Omental fat pad (tissue), 4 donors: Measurements from ENCODE around the gene DRD4. TPM values are rescaled to one million over a fixed set of nuclear protein-coding genes. Genes with fewer than 3 reads are reported as not detected.
"Not testable (repeated sequence)": the region's sequence is repeated elsewhere in the genome, so short reads cannot be mapped to it uniquely, and the experiment has no call there.

Experiments used
- ATAC-seq: fragments of 150-250 bp; one replicate; pipeline ENCODE4 v1.9.1; 2016; ENCODE audit warnings: mild to moderate bottlenecking, moderate library complexity; ENCODE audit not compliant: low FRiP score
- DNase-seq: peaks from one replicate; pipeline ENCODE4 v3.0.0-alpha.2; 2019; ENCODE audit warnings: low spot score
- total RNA-seq, 4 donors: library from RNA; depleted of rRNA; stranded (reverse); fragments of >200 nt; gene quantifications; one replicate each; pipeline ENCODE4 v1.1.0, GENCODE V29; 2016
- TF ChIP-seq, protein P1 (sequence below), 3 donors: fragments of 450-650 bp; IDR thresholded peaks; one replicate each; pipeline ENCODE4 v1.5.1; 2016 to 2017; ENCODE audit warnings: antibody characterized with exemption in 3 of 3, mild to moderate bottlenecking in 3 of 3, moderate library complexity in 2 of 3

The DRD4 gene
- total RNA-seq, 4 donors from 2014 or later = 0.50 TPM; not detected in 3

DNA sequence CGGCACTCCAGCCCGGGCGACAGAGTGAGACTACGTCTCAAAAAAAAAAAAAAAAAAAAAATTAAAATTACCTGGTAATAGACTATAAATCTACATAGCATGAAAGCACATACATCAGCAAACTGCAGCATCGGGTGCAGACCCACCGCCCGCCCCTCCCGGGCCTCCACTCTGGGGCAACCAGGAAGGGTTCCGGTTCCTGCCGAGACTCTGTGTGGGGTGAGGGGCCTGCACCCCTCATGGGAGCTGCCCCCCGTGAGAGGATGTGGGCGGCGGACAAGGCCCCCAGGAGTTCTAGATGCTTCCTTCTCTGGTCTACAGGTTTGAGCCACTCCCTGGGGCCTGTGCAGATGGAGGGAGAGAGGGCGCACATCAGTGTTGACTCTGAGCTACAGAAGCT, 9.1 kb downstream of the DRD4 start:
- TF ChIP-seq, protein P1, sequence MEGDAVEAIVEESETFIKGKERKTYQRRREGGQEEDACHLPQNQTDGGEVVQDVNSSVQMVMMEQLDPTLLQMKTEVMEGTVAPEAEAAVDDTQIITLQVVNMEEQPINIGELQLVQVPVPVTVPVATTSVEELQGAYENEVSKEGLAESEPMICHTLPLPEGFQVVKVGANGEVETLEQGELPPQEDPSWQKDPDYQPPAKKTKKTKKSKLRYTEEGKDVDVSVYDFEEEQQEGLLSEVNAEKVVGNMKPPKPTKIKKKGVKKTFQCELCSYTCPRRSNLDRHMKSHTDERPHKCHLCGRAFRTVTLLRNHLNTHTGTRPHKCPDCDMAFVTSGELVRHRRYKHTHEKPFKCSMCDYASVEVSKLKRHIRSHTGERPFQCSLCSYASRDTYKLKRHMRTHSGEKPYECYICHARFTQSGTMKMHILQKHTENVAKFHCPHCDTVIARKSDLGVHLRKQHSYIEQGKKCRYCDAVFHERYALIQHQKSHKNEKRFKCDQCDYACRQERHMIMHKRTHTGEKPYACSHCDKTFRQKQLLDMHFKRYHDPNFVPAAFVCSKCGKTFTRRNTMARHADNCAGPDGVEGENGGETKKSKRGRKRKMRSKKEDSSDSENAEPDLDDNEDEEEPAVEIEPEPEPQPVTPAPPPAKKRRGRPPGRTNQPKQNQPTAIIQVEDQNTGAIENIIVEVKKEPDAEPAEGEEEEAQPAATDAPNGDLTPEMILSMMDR (IDR thresholded peaks at IDR 0.05) = no peak
- DNase-seq = no peak

DNA sequence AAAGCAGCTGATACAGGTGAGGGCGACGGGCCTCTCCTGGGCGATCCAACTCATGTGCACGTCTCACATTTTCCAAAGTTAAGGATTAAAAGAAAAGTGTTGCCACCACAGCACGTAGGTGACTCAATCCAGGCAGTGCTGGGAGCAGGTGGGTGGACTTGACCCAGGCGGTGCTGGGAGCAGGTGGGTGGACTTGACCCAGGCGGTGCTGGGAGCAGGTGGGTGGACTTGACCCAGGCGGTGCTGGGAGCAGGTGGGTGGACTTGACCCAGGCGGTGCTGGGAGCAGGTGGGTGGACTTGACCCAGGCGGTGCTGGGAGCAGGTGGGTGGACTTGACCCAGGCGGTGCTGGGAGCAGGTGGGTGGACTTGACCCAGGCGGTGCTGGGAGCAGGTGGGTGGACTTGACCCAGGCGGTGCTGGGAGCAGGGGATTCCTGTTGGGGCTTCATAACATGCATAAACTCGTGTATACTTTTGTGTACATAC, 10.6 kb downstream of the DRD4 start:
- not testable (repeated sequence) for DNase-seq, ATAC-seq

More for the DNA sequence above, 9.1 kb downstream of the DRD4 start:
- ATAC-seq = no peak

DNA sequence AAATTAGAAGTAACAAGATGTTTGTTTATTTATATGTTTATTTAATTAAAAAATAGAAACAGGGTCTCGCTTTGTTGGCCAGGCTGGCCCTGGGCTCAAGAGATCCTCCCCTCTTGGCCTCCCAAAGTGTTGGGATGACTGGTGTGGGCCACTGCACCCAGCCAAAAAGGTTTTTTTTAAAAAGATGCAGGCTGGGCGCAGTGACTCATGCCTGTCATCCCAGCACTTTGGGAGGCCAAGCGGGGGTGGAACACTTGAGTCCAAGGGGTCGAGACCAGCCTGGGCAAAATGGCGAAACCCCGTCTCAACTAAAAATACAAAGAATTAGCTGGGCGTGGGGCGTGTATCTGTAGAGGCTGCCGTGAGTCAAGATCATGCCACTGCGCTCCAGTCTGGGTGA, 13.4 kb downstream of the DRD4 start:
- TF ChIP-seq, protein P1 (IDR thresholded peaks at IDR 0.05) = no peak
- no peak for ATAC-seq
- no peak for DNase-seq

DNA sequence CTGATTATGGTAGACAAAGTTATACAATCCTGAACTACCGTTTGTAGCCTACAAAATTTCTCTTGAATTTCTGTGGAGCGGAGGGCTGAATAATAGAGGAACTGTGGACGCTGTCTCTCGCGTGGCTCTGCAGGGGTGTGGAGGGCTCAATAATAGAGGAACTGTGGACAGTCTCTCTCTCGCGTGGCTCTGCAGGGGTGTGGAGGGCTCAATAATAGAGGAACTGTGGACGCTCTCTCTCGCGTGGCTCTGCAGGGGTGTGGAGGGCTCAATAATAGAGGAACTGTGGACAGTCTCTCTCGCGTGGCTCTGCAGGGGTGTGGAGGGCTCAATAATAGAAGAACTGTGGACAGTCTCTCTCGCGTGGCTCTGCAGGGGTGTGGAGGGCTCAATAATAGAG, 16.1 kb downstream of the DRD4 start:
- DNase-seq, ATAC-seq: not testable (repeated sequence)

DNA sequence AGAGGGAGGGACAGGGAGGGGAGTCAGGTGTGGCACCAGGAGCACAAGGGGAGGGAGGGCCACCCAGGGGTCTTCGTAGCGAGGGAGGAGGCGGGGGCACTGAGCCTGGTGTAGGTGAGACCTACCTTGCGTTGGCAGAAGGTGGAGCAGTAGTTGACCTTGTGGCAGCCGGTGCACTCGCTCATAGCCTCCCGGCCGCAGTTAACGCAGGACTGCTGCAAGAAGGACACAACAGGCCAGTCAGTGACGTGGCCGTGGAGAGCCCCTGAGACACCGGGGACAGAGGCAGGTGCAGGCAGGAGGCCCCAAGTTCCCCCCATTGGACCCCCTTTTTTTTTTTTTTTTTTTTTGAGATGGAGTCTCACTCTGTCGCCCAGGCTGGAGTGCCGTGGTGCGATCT, 16.8 kb downstream of the DRD4 start:
- TF ChIP-seq, protein P1 (IDR thresholded peaks at IDR 0.05) = no peak
- DNase-seq = no peak
- no peak for ATAC-seq

DNA sequence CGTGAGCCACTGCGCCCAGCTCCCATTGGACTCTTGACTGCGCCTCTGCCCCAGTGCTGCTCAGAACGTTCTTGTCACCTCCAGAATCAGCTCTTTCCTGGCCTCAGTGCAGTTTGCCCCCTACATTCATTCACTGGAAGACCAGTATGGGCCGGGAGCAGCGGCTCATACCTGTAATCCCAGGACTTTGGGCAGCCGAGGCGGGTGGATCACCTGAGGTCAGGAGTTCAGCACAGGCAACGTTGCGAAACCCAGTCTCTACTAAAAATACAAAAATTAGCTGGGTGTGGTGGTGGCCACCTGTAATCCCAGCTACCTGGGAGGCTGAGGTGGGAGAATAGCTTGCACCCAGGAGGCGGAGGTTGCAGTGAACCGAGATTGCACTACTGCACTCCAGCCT, 17.4 kb downstream of the DRD4 start:
- not testable (repeated sequence) for ATAC-seq, DNase-seq

DNA sequence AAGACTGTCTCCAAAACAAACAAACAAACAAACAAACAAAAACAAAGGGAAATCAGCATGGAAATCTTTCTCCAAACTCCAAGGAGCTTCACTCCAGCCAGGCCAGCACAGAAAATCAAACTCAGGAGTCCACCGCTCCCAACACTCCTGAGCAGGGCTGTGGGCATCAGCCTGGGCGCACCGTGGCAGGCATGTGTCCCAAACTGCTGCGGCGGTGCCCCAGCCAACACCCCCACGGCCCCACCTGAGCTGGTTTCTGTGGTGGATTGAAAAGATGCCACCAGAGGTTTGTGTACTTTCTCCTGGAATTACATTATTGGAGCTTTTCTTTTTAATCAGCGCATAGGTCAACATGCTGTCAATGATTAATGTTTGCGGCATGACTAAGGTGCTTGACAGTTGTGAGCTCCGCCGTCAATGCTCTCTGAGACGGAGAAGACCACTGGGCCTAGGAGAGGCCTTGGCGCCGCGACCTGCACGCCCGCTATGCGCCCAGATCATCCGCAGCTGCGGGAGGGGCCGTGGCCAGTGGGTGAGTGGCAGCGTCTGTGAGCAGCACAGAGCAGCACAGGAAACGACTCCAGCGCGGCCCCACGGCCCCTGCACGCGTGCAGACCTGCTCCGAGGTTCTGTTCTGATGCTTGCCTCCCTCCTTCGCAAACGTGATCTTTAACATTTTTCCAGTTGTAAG, 18.1 kb downstream of the DRD4 start:
- ATAC-seq = no peak
- DNase-seq = no peak
- TF ChIP-seq, protein P1 (IDR thresholded peaks at IDR 0.05) = no peak

DNA sequence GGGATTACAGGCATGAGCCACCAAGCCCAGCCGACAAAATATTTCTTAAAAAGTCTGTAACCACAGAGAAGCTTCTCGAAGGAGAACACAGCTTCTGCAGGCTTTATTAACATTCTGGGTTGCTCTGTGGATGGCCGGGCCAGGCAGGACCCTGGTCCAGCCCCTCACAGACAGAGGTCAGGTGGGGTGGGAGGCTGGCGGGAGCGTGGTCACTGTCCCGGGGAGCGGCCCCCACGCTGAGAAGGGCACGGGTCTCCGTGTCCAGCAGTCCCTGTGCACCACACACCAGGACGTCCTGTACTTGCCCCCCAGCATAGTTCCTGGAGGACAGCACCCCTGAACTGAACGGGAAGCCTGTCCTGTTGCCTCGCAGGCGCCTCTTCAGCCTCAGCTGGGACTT, 19.4 kb downstream of the DRD4 start:
- TF ChIP-seq, protein P1 (IDR thresholded peaks at IDR 0.05) = no peak
- ATAC-seq (no peak), DNase-seq (no peak)

DNA sequence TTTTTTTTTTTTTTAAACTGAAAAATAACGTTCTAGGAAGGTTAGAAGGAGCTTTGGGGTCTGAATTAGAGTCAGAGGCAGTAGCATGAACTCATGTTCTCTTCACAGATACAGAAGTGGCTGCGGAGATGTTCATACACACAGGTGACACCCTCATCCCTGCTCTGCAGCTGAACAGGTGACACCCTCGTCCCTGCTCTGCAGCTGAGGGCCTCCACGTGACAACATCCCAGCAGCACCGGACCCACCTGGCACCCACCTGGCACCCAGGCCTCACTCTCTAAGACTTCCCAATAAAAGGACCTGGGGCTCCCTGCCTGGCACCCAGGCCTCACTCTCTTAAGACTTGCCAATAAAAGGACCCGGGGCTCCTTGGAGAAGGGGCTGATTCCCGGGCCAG, 19.8 kb downstream of the DRD4 start:
- TF ChIP-seq, protein P1 (IDR thresholded peaks at IDR 0.05) = no peak
- ATAC-seq (no peak), DNase-seq (no peak)
